Gastroesophageal sphincter (tissue), 3 donors: ENCODE results near the gene C3orf20.

Experiments used
- POLR2A ChIP-seq, 2 donors: fragments of 450-650 bp; IDR thresholded peaks; one replicate each; pipeline ENCODE4 v1.6.1; 2017; ENCODE audit warnings: antibody characterized with exemption in 2 of 2, mild to moderate bottlenecking in 2 of 2, moderate library complexity in 1 of 2
- POLR2AphosphoS5 ChIP-seq: sonication (generic); formaldehyde crosslinking; IDR thresholded peaks from one replicate; pipeline ENCODE4 v1.6.1; 2017; ENCODE audit warnings: antibody characterized with exemption
- TF ChIP-seq, protein P1 (sequence below), 4 experiments: fragments of 200-600 bp in 2 of 4; fragments of 450-650 bp in 2 of 4; sonication (generic) in 1 of 4; IDR thresholded peaks; one replicate each; pipeline ENCODE4 v1.5.1; 2017 to 2019; ENCODE audit warnings: antibody characterized with exemption in 4 of 4, mild to moderate bottlenecking in 2 of 4, moderate library complexity in 2 of 4

- no peak for TF ChIP-seq POLR2A (IDR thresholded peaks at IDR 0.05)
- TF ChIP-seq, protein P1, sequence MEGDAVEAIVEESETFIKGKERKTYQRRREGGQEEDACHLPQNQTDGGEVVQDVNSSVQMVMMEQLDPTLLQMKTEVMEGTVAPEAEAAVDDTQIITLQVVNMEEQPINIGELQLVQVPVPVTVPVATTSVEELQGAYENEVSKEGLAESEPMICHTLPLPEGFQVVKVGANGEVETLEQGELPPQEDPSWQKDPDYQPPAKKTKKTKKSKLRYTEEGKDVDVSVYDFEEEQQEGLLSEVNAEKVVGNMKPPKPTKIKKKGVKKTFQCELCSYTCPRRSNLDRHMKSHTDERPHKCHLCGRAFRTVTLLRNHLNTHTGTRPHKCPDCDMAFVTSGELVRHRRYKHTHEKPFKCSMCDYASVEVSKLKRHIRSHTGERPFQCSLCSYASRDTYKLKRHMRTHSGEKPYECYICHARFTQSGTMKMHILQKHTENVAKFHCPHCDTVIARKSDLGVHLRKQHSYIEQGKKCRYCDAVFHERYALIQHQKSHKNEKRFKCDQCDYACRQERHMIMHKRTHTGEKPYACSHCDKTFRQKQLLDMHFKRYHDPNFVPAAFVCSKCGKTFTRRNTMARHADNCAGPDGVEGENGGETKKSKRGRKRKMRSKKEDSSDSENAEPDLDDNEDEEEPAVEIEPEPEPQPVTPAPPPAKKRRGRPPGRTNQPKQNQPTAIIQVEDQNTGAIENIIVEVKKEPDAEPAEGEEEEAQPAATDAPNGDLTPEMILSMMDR (IDR thresholded peaks at IDR 0.05) = no peak
- TF ChIP-seq POLR2AphosphoS5 = no peak
These were observed at the start of gene C3orf20 for GRCh38 chr3:14674841-14675240.
